HEK293 (cell line): ENCODE data around the gene FGF8.
A peak's percentile ranks its signal among the peaks of the same experiment; 100 is the strongest.

ENCODE experiments used
- CTCF ChIA-PET: fragments of 350-600 bp; formaldehyde crosslinking; extraction: SDS; loops from one replicate; lab custom pipeline; 2021; ENCODE audit warnings: antibody characterized with exemption; lab: Yijun Ruan, JAX
- POLR2A ChIA-PET: fragments of 300-600 bp; formaldehyde crosslinking; extraction: SDS; loops from one replicate; lab custom pipeline; 2020; ENCODE audit warnings: antibody characterized with exemption, inconsistent platforms; lab: Yijun Ruan, JAX
- H3K27ac ChIP-seq: fragments of 200-500 bp; sonication (Bioruptor generic); 2 replicates; pipeline ENCODE4 v1.5.1; 2014; ENCODE audit warnings: low read depth, low read length, control low read depth, inconsistent platforms; ENCODE audit errors: extremely low read depth
- H3K36me3 ChIP-seq, 2 experiments: fragments of 200-500 bp in 1 of 2; sonication (Bioruptor generic) in 1 of 2; 1 replicate in 1 of 2; 2 replicates in 1 of 2; pipeline ENCODE4 v1.5.1; 2014 to 2017; ENCODE audit warnings: inconsistent platforms in 2 of 2, low read length in 2 of 2; ENCODE audit not compliant: control insufficient read depth in 2 of 2, insufficient read depth in 1 of 2
- H3K4me1 ChIP-seq: fragments of 200-500 bp; sonication (Bioruptor generic); 2 replicates; pipeline ENCODE4 v1.5.1; 2014; ENCODE audit warnings: mild to moderate bottlenecking, low read length, inconsistent platforms; ENCODE audit not compliant: control insufficient read depth, insufficient read depth
- H3K4me3 ChIP-seq: 2 replicates; pipeline ENCODE4 v1.5.1; 2011; ENCODE audit warnings: low read depth, mild to moderate bottlenecking, control low read depth, low read length, moderate library complexity
- H3K9me3 ChIP-seq: fragments of 200-500 bp; sonication (Bioruptor generic); 2 replicates; pipeline ENCODE4 v1.5.1; 2014; ENCODE audit warnings: low read depth, low read length, inconsistent platforms; ENCODE audit not compliant: control insufficient read depth, insufficient read depth
- CTCF ChIP-seq: fragments of 450-650 bp; formaldehyde crosslinking; IDR thresholded peaks from 2 replicates; pipeline ENCODE4 v1.5.1; 2016; ENCODE audit warnings: missing biosample characterization, missing genetic modification characterization
- IKZF3 ChIP-seq: fragments of 450-650 bp; IDR thresholded peaks from 2 replicates; pipeline ENCODE4 v1.5.0; 2018; ENCODE audit warnings: missing biosample characterization, mild to moderate bottlenecking, missing genetic modification characterization, moderate library complexity
- KLF1 ChIP-seq: fragments of 450-650 bp; formaldehyde crosslinking; IDR thresholded peaks from 2 replicates; pipeline ENCODE4 v1.5.1; 2016; ENCODE audit warnings: missing biosample characterization, missing genetic modification characterization
- PRDM1 ChIP-seq: fragments of 450-650 bp; formaldehyde crosslinking; IDR thresholded peaks from 2 replicates; pipeline ENCODE4; 2016; ENCODE audit warnings: missing biosample characterization, missing genetic modification characterization
- SCRT1 ChIP-seq: fragments of 450-650 bp; formaldehyde crosslinking; IDR thresholded peaks from 2 replicates; pipeline ENCODE4 v1.5.1; 2016; ENCODE audit warnings: missing biosample characterization, missing genetic modification characterization, borderline replicate concordance
- YY1 ChIP-seq: fragments of 450-650 bp; formaldehyde crosslinking; IDR thresholded peaks from 2 replicates; pipeline ENCODE4 v1.5.1; 2018; ENCODE audit warnings: missing biosample characterization, missing genetic modification characterization
- ZBTB20 ChIP-seq: fragments of 450-650 bp; formaldehyde crosslinking; IDR thresholded peaks from 2 replicates; pipeline ENCODE4 v1.5.1; 2016; ENCODE audit warnings: missing biosample characterization, missing genetic modification characterization
- ZBTB8A ChIP-seq: fragments of 450-650 bp; formaldehyde crosslinking; IDR thresholded peaks from 2 replicates; pipeline ENCODE4 v1.5.1; 2016; ENCODE audit warnings: missing biosample characterization, missing genetic modification characterization
- ZNF2 ChIP-seq: fragments of 450-650 bp; formaldehyde crosslinking; IDR thresholded peaks from 2 replicates; pipeline ENCODE4 v1.5.1; 2016; ENCODE audit warnings: missing biosample characterization, missing genetic modification characterization
- ZNF274 ChIP-seq, 2 experiments: fragments of 200-500 bp in 1 of 2; fragments of 450-650 bp in 1 of 2; sonication (Bioruptor generic) in 1 of 2; formaldehyde crosslinking in 1 of 2; IDR thresholded peaks; 2 replicates each; pipeline versions ENCODE4 v1.5.1 to v1.6.1; 2014 to 2016; ENCODE audit warnings: borderline replicate concordance in 1 of 2, inconsistent platforms in 1 of 2, low read length in 1 of 2, missing biosample characterization in 1 of 2, missing genetic modification characterization in 1 of 2
- ZNF350 ChIP-seq: fragments of 450-650 bp; formaldehyde crosslinking; IDR thresholded peaks from 2 replicates; pipeline ENCODE4 v1.5.0; 2017; ENCODE audit warnings: missing biosample characterization, mild to moderate bottlenecking, missing genetic modification characterization
- ZNF366 ChIP-seq: fragments of 450-650 bp; formaldehyde crosslinking; conservative IDR thresholded peaks from 2 replicates; pipeline ENCODE4 v1.5.1; 2016; ENCODE audit warnings: missing biosample characterization, missing genetic modification characterization
- ZNF394 ChIP-seq: fragments of 450-650 bp; formaldehyde crosslinking; IDR thresholded peaks from 2 replicates; pipeline ENCODE4 v1.5.1; 2016; ENCODE audit warnings: missing biosample characterization, missing genetic modification characterization, mild to moderate bottlenecking, moderate library complexity, borderline replicate concordance
- ZNF518A ChIP-seq: fragments of 450-650 bp; formaldehyde crosslinking; conservative IDR thresholded peaks from 2 replicates; pipeline ENCODE4 v1.5.1; 2016; ENCODE audit warnings: low read depth, missing biosample characterization, missing genetic modification characterization
- ZNF558 ChIP-seq: fragments of 450-650 bp; formaldehyde crosslinking; IDR thresholded peaks from 2 replicates; pipeline ENCODE4 v1.5.1; 2016; ENCODE audit warnings: missing biosample characterization, missing genetic modification characterization
- ZNF692 ChIP-seq: fragments of 450-650 bp; formaldehyde crosslinking; IDR thresholded peaks from 2 replicates; pipeline ENCODE4 v1.5.1; 2016; ENCODE audit warnings: missing biosample characterization, missing genetic modification characterization
- ZNF707 ChIP-seq: fragments of 450-650 bp; formaldehyde crosslinking; IDR thresholded peaks from 2 replicates; pipeline ENCODE4 v1.5.1; 2016; ENCODE audit warnings: missing biosample characterization, missing genetic modification characterization
- ZNF785 ChIP-seq: fragments of 450-650 bp; formaldehyde crosslinking; IDR thresholded peaks from 2 replicates; pipeline ENCODE4 v1.5.1; 2016; ENCODE audit warnings: missing biosample characterization, missing genetic modification characterization
- TF ChIP-seq, protein P1 (sequence below): fragments of 450-650 bp; formaldehyde crosslinking; IDR thresholded peaks from 2 replicates; pipeline ENCODE4 v1.5.1; 2016; ENCODE audit warnings: missing biosample characterization, missing genetic modification characterization
- TF ChIP-seq, protein P2 (sequence below): fragments of 450-650 bp; formaldehyde crosslinking; IDR thresholded peaks from 2 replicates; pipeline ENCODE4 v1.5.0; 2017; ENCODE audit warnings: missing biosample characterization, missing genetic modification characterization, borderline replicate concordance

FGF8 gene

DNA sequence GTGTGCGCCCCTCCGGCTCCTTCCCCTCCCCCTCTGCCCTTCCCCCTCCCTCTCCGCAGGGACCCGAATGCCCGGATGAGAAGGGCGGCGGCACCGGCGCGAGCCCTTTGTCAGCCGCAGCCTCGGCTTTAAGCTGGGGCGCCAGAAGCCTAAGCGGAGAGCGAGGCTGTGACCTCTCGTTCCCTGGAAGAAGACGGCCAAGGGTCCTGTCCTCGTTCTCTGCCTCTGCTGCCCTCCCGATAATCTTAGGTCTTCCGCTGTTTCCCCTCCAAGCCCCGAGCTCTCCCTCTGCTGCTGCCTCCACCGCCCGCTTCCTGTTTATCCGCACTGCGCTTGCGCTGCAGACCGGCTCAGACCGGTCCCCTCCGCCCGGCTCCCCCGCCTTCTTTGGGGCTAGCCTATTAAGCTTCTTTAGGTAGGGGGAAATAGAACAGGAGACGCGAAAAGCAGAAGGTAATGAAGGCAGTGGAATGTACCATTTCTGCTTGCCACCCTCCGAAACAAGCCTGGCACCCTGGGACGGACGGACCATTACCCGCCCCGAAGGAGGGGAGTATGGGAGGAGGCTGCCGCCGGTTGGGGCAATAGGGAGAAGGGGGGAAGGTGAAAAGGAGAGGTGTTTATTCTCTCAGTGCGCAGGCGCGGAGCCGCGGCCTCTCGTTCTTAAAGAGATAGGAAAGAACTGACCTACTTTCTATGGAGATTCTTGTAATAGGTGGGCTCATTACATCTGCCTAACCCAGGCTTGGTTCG, 42.4 kb upstream of the FGF8 start, which contains the start of gene OGA:
TSS of gene OGA (minus strand) at position 326 of the 753 bp plus-strand sequence. CDS start 422 bp downstream, outside the sequence.
- Histone ChIP-seq H3K9me3 (no peaks in the 10 kb centered on the region), H3K4me1 (peaks cover 9% of the 10 kb centered on the region; the same call in 1 of the 2 replicates), H3K4me3 (peak within 1 kb of the TSS; percentile 92), H3K27ac (peak within 1 kb of the TSS; percentile 90), H3K36me3 (peaks cover 0 to 1% of the 10 kb centered on the region in 2 experiments; a peak in 2 of 3 replicates)
- CTCF ChIA-PET, result interaction anchor here (0.6 to 2.6 kb wide), 8 partner anchors 10 to 545 kb away, joined by 3 to 17 read pairs (median 4); no protein-coding TSS in a partner anchor
- POLR2A ChIA-PET, result interaction anchor here (0.5 to 2.5 kb wide), 23 partner anchors 9 to 588 kb away, joined by 3 to 24 read pairs (median 4); partner anchors contain the start of genes DPCD, NPM3 and POLL
- TF ChIP-seq ZNF518A, result peak; percentile 30; the same call in 1 of the 2 replicates
- TF ChIP-seq, protein P1, sequence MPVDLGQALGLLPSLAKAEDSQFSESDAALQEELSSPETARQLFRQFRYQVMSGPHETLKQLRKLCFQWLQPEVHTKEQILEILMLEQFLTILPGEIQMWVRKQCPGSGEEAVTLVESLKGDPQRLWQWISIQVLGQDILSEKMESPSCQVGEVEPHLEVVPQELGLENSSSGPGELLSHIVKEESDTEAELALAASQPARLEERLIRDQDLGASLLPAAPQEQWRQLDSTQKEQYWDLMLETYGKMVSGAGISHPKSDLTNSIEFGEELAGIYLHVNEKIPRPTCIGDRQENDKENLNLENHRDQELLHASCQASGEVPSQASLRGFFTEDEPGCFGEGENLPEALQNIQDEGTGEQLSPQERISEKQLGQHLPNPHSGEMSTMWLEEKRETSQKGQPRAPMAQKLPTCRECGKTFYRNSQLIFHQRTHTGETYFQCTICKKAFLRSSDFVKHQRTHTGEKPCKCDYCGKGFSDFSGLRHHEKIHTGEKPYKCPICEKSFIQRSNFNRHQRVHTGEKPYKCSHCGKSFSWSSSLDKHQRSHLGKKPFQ (tag by site-specific recombination), result 0 out of 2 replicates have a peak, but pooled peaks have one; percentile 19
- TF ChIP-seq, protein P2, sequence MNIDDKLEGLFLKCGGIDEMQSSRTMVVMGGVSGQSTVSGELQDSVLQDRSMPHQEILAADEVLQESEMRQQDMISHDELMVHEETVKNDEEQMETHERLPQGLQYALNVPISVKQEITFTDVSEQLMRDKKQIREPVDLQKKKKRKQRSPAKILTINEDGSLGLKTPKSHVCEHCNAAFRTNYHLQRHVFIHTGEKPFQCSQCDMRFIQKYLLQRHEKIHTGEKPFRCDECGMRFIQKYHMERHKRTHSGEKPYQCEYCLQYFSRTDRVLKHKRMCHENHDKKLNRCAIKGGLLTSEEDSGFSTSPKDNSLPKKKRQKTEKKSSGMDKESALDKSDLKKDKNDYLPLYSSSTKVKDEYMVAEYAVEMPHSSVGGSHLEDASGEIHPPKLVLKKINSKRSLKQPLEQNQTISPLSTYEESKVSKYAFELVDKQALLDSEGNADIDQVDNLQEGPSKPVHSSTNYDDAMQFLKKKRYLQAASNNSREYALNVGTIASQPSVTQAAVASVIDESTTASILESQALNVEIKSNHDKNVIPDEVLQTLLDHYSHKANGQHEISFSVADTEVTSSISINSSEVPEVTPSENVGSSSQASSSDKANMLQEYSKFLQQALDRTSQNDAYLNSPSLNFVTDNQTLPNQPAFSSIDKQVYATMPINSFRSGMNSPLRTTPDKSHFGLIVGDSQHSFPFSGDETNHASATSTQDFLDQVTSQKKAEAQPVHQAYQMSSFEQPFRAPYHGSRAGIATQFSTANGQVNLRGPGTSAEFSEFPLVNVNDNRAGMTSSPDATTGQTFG (tag by site-specific recombination), result no peak
- no peak for TF ChIP-seq YY1 (tag by site-specific recombination)
- TF ChIP-seq ZNF558 (tag by site-specific recombination), result no peak
- peak; percentile 88 for TF ChIP-seq ZBTB8A (tag by site-specific recombination)
- no peak for TF ChIP-seq ZNF707 (tag by site-specific recombination)
- TF ChIP-seq CTCF (tag by site-specific recombination), result no peak
- TF ChIP-seq ZNF394 (tag by site-specific recombination), result peak; percentile 39; the same call in 1 of the 2 replicates
- TF ChIP-seq ZNF2 (tag by site-specific recombination), result peak; percentile 84; the same call in 1 of the 2 replicates
- TF ChIP-seq SCRT1 (tag by site-specific recombination), result no peak
- peak; percentile 100 for TF ChIP-seq ZNF366 (tag by site-specific recombination)
- peak; percentile 82 for TF ChIP-seq PRDM1 (tag by site-specific recombination)
- no peak for TF ChIP-seq ZNF350
- TF ChIP-seq ZNF274 (IDR thresholded peaks at IDR 0.05; ENCODE audit: low read length), result no peak
- TF ChIP-seq ZNF274 (tag by site-specific recombination; IDR thresholded peaks at IDR 0.05; ENCODE audit: borderline replicate concordance), result no peak
- peak; percentile 56; the same call in 1 of the 2 replicates for TF ChIP-seq ZNF692 (tag by site-specific recombination)
- peak; percentile 43 for TF ChIP-seq IKZF3
- no peak for TF ChIP-seq ZNF785 (tag by site-specific recombination)
- TF ChIP-seq KLF1 (tag by site-specific recombination), result peak; percentile 58; the same call in 1 of the 2 replicates
- TF ChIP-seq ZBTB20 (tag by site-specific recombination), result peak; percentile 47; the same call in 1 of the 2 replicates
